ENCODE data around the gene EMC8.

GRCh38 chr16:85733155-85733838 lies 66.0 kb downstream of the EMC8 start:
- no peak for TF ChIP-seq EZH2 (IDR thresholded peaks at IDR 0.05; ENCODE audit: low read depth, unreplicated experiment)
- TF ChIP-seq CTCF (conservative IDR thresholded peaks at IDR 0.05; ENCODE audit: low read depth in 2 of 2): no peak

Measured in GM23338 (cell line).